ENCODE measurements around the gene CAMK1D.

The CAMK1D gene

DNA sequence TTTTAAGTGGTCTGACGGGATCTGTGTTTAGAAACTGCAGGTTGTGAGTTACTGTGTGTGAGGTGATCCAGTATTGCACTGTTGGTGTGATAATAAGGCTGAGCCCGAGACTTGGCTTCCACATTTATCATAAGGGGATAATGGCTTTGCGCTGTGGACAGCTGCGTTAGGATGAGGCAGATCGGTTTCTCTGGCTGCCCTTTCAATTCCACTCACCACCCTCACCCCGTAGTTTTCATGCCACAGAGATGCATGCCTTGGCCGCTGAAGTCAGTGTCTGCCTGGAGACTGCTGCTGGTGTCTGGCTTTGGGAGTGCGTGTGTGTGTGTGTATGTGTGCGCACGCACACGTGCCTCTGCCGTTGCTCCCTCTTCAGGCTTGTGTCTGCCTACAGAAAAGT lies 379.1 kb downstream of the CAMK1D start:
- Histone ChIP-seq H3K36me3 (ENCODE audit: control insufficient read depth, low read length) (no peaks in the 10 kb centered on the region), H3F3A (ENCODE audit: control insufficient read depth, insufficient read depth) (no peaks in the 10 kb centered on the region), H3K27me3 (ENCODE audit: control insufficient read depth, low read length) (no peaks in the 10 kb centered on the region), H3K79me2 (ENCODE audit: control insufficient read depth, low read length) (no peaks in the 10 kb centered on the region), H3K9me3 (ENCODE audit: control insufficient read depth, insufficient read depth, low read length) (no peaks in the 10 kb centered on the region), H3K4me3 (ENCODE audit: low read length) (no peak overlapping the region), H3K9me2 (replicated peaks; ENCODE audit: control insufficient read depth, low read length) (no peaks in the 10 kb centered on the region), H3K4me1 (ENCODE audit: control insufficient read depth, low read length) (no peaks in the 10 kb centered on the region), H3K27ac (ENCODE audit: low read depth, low read length) (no peak overlapping the region), H4K20me1 (ENCODE audit: control insufficient read depth, insufficient read depth, low read depth, low read length) (no peaks in the 10 kb centered on the region), H3K4me2 (ENCODE audit: low read length) (no peak overlapping the region)
- TF ChIP-seq, protein P1, sequence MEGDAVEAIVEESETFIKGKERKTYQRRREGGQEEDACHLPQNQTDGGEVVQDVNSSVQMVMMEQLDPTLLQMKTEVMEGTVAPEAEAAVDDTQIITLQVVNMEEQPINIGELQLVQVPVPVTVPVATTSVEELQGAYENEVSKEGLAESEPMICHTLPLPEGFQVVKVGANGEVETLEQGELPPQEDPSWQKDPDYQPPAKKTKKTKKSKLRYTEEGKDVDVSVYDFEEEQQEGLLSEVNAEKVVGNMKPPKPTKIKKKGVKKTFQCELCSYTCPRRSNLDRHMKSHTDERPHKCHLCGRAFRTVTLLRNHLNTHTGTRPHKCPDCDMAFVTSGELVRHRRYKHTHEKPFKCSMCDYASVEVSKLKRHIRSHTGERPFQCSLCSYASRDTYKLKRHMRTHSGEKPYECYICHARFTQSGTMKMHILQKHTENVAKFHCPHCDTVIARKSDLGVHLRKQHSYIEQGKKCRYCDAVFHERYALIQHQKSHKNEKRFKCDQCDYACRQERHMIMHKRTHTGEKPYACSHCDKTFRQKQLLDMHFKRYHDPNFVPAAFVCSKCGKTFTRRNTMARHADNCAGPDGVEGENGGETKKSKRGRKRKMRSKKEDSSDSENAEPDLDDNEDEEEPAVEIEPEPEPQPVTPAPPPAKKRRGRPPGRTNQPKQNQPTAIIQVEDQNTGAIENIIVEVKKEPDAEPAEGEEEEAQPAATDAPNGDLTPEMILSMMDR (IDR thresholded peaks at IDR 0.05; ENCODE audit: low read depth, low read length, poor library complexity, severe bottlenecking), result no peak
- TF ChIP-seq EZH2phosphoT487 (IDR thresholded peaks at IDR 0.05; ENCODE audit: borderline replicate concordance, low read length), result no peak

DNA sequence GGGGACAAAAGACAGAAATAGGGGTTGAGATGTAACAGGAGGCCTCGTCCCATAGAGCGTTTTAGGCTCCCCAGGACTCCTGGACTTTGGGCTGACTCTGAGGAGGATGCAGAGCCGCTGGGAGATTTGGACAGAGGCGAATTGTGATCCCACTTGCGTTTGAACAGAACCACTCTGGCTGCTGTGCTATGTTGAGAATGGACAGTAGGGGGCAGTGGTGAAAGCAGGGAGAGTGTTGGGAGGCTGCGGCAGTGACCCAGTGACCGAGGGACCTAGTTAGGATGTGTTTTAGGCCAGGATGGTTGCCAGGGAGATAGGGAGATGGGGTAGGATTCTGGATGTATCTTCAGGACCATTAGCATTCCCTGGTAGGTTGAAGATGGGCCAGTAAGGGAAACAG lies 380.5 kb downstream of the CAMK1D start:
- H3K27me3 ChIP-seq (ENCODE audit: control insufficient read depth, low read length), result no peaks in the 10 kb centered on the region
- TF ChIP-seq, protein P1 (IDR thresholded peaks at IDR 0.05; ENCODE audit: low read depth, low read length, poor library complexity, severe bottlenecking), result peak; percentile 62
- TF ChIP-seq EZH2phosphoT487 (IDR thresholded peaks at IDR 0.05; ENCODE audit: borderline replicate concordance, low read length), result no peak
- H3K36me3 ChIP-seq (ENCODE audit: control insufficient read depth, low read length), result no peaks in the 10 kb centered on the region
- no peaks in the 10 kb centered on the region for H3K9me2 ChIP-seq (replicated peaks; ENCODE audit: control insufficient read depth, low read length)
- no peak overlapping the region for H3K4me2 ChIP-seq (ENCODE audit: low read length)
- no peaks in the 10 kb centered on the region for H4K20me1 ChIP-seq (ENCODE audit: control insufficient read depth, insufficient read depth, low read depth, low read length)
- no peak overlapping the region for H3K27ac ChIP-seq (ENCODE audit: low read depth, low read length)
- no peaks in the 10 kb centered on the region for H3K4me1 ChIP-seq (ENCODE audit: control insufficient read depth, low read length)
- H3F3A ChIP-seq (ENCODE audit: control insufficient read depth, insufficient read depth), result no peaks in the 10 kb centered on the region
- H3K9me3 ChIP-seq (ENCODE audit: control insufficient read depth, insufficient read depth, low read length), result no peaks in the 10 kb centered on the region
- no peak overlapping the region for H3K4me3 ChIP-seq (ENCODE audit: low read length)
- H3K79me2 ChIP-seq (ENCODE audit: control insufficient read depth, low read length), result no peaks in the 10 kb centered on the region

DNA sequence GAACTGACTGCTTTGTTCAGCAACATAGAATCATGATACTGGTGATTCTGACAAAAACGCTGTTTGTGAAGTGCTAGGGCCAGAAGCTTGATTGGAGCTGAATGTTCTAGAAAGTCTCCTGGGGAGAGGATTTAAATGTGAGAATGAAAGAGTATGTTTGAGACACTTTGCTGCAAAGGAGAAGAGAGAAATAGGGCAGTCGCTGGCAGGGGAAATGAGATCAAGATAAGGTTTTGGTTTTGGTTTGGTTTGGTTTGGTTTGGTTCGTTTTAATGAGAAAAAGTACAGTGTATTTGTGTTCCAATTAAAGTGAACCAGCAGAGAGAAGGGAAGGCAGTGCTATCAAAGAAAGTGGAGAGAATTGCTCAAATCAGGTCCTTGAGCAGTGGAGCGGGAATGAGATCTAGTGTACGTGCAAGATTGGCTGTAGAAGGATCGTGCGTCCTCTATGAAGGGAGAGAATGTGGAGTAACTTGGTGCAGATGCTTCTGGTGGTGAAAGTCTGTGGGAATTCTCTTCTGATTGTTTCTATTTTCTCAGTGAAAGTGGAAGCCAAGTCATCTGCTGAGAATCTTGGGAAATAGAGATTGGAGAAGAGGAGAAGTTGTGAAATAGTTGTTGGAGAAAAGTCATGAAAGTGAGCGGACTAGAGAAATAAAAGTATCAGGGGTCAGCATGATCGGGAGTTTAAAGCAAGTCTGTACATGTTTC lies 381.6 kb downstream of the CAMK1D start:
- H3K36me3 ChIP-seq (ENCODE audit: control insufficient read depth, low read length), result no peaks in the 10 kb centered on the region
- H3K27ac ChIP-seq (ENCODE audit: low read depth, low read length), result no peak overlapping the region
- H3K9me3 ChIP-seq (ENCODE audit: control insufficient read depth, insufficient read depth, low read length), result no peaks in the 10 kb centered on the region
- no peak overlapping the region for H3K4me3 ChIP-seq (ENCODE audit: low read length)
- no peak overlapping the region for H3K4me2 ChIP-seq (ENCODE audit: low read length)
- no peak for TF ChIP-seq EZH2phosphoT487 (IDR thresholded peaks at IDR 0.05; ENCODE audit: borderline replicate concordance, low read length)
- TF ChIP-seq, protein P1 (IDR thresholded peaks at IDR 0.05; ENCODE audit: low read depth, low read length, poor library complexity, severe bottlenecking), result no peak
- H3K27me3 ChIP-seq (ENCODE audit: control insufficient read depth, low read length), result no peaks in the 10 kb centered on the region
- no peaks in the 10 kb centered on the region for H3K9me2 ChIP-seq (replicated peaks; ENCODE audit: control insufficient read depth, low read length)
- no peaks in the 10 kb centered on the region for H3K79me2 ChIP-seq (ENCODE audit: control insufficient read depth, low read length)
- no peaks in the 10 kb centered on the region for H4K20me1 ChIP-seq (ENCODE audit: control insufficient read depth, insufficient read depth, low read depth, low read length)
- no peaks in the 10 kb centered on the region for H3F3A ChIP-seq (ENCODE audit: control insufficient read depth, insufficient read depth)
- no peaks in the 10 kb centered on the region for H3K4me1 ChIP-seq (ENCODE audit: control insufficient read depth, low read length)

All from DOHH2 (cell line).